Endothelial cell of umbilical vein (primary cell): ENCODE data around the gene NDUFA1. TPM values are rescaled to one million over a fixed set of nuclear protein-coding genes. Genes with fewer than 3 reads are reported as not detected.

ENCODE experiments used
- BruUV-seq: library from RNA; stranded (reverse); fragments of 400-500 nt; replicated peaks from 2 replicates; lab custom pipeline; 2021; lab: Mats Ljungman, UMichigan
- CTCF ChIA-PET: fragments of 300-600, 350-600 bp; sonication (Branson Sonifier 250); formaldehyde crosslinking; loops from one replicate; lab custom pipeline; 2021; ENCODE audit warnings: antibody characterized with exemption, inconsistent platforms; lab: Charles Lee
- POLR2A ChIA-PET: fragments of 300-600, 350-600 bp; sonication (Branson Sonifier 250); formaldehyde crosslinking; loops from one replicate; lab custom pipeline; 2021; ENCODE audit warnings: antibody characterized with exemption, inconsistent platforms; lab: Charles Lee
- DNase-seq: peaks from one replicate; pipeline ENCODE4 v3.0.0-alpha.2; 2011; ENCODE audit warnings: low read depth, low spot score
- FAIRE-seq: peaks from 2 replicates; lab custom pipeline; 2011; peaks lifted over from hg19 to GRCh38; lab: Jason Lieb, UNC
- H2AFZ ChIP-seq: 2 replicates; pipeline ENCODE4 v1.6.0; 2012; ENCODE audit warnings: low read depth, low read length, control low read depth, inconsistent platforms
- H3K27ac ChIP-seq: 2 replicates; pipeline ENCODE4 v1.5.1; 2011; ENCODE audit warnings: low read depth, mild to moderate bottlenecking, control low read depth, low read length, moderate library complexity; ENCODE audit not compliant: insufficient read depth
- H3K27me3 ChIP-seq, 2 experiments: 2 replicates each; pipeline versions ENCODE4 v1.6.0 to v1.6.1; 2011; ENCODE audit warnings: low read length in 2 of 2, mixed read lengths in 1 of 2; ENCODE audit not compliant: control insufficient read depth in 2 of 2, insufficient read depth in 2 of 2
- H3K36me3 ChIP-seq, 2 experiments: 2 replicates in 1 of 2; 3 replicates in 1 of 2; pipeline ENCODE4 v1.5.1; 2011; ENCODE audit warnings: low read length in 2 of 2, mild to moderate bottlenecking in 1 of 2, moderate library complexity in 1 of 2; ENCODE audit not compliant: control insufficient read depth in 2 of 2, insufficient read depth in 2 of 2; ENCODE audit errors: extremely low read depth in 1 of 2
- H3K4me1 ChIP-seq: 3 replicates; pipeline ENCODE4 v1.5.1; 2011; ENCODE audit warnings: mild to moderate bottlenecking, low read length; ENCODE audit not compliant: control insufficient read depth, insufficient read depth; ENCODE audit errors: extremely low read depth
- H3K4me2 ChIP-seq: 2 replicates; pipeline ENCODE4 v1.6.1; 2011; ENCODE audit warnings: low read length, control low read depth, mixed read lengths; ENCODE audit not compliant: insufficient read depth
- H3K4me3 ChIP-seq, 3 experiments: fragments of 200-600 bp in 1 of 3; sonication (generic), shearing (Covaris generic) in 1 of 3; replicated peaks in 1 of 3; 2 replicates each; pipeline ENCODE4 v1.5.1; 2011 to 2016; ENCODE audit warnings: control low read depth in 3 of 3, low read length in 3 of 3, mild to moderate bottlenecking in 2 of 3, inconsistent platforms in 1 of 3, low read depth in 1 of 3, moderate library complexity in 1 of 3; ENCODE audit not compliant: insufficient read depth in 1 of 3
- H3K79me2 ChIP-seq: 2 replicates; pipeline ENCODE4 v1.6.0; 2012; ENCODE audit warnings: low read length, inconsistent platforms; ENCODE audit not compliant: control insufficient read depth, insufficient read depth
- H3K9ac ChIP-seq: replicated peaks from 2 replicates; pipeline ENCODE3; 2011; ENCODE audit warnings: low read length, control low read depth; ENCODE audit not compliant: insufficient read depth; ENCODE audit errors: extremely low read depth
- H3K9me1 ChIP-seq: replicated peaks from 3 replicates; pipeline ENCODE4 v1.6.0; 2011; ENCODE audit warnings: mild to moderate bottlenecking, low read length; ENCODE audit not compliant: control insufficient read depth, insufficient read depth; ENCODE audit errors: extremely low read depth
- H3K9me3 ChIP-seq: replicated peaks from 2 replicates; pipeline ENCODE4 v1.5.1; 2012; ENCODE audit warnings: low read length, inconsistent platforms; ENCODE audit not compliant: control insufficient read depth, insufficient read depth
- H4K20me1 ChIP-seq: replicated peaks from 2 replicates; pipeline ENCODE3; 2011; ENCODE audit warnings: mild to moderate bottlenecking, low read length; ENCODE audit not compliant: control insufficient read depth, insufficient read depth; ENCODE audit errors: extremely low read depth
- EZH2 ChIP-seq: IDR thresholded peaks from 2 replicates; pipeline ENCODE4 v1.6.1; 2012; ENCODE audit warnings: borderline replicate concordance, low read depth, mild to moderate bottlenecking, moderate library complexity, low read length, inconsistent platforms; ENCODE audit not compliant: severe bottlenecking
- FOS ChIP-seq: IDR thresholded peaks from 2 replicates; pipeline ENCODE4 v1.6.1; 2011; ENCODE audit warnings: mild to moderate bottlenecking, low read length, moderate library complexity, borderline replicate concordance; ENCODE audit not compliant: insufficient read depth
- GATA2 ChIP-seq: IDR thresholded peaks from 2 replicates; pipeline ENCODE4 v1.7.0; 2011; ENCODE audit warnings: low read depth, mild to moderate bottlenecking, moderate library complexity, mixed read lengths, low read length; ENCODE audit not compliant: insufficient read length, insufficient read depth
- JUN ChIP-seq: IDR thresholded peaks from 2 replicates; pipeline ENCODE4 v1.6.1; 2011; ENCODE audit warnings: borderline replicate concordance, low read depth; ENCODE audit not compliant: insufficient read length, insufficient read depth
- MYC ChIP-seq: IDR thresholded peaks from one replicate; pipeline ENCODE4 v1.6.1; 2011; ENCODE audit warnings: mild to moderate bottlenecking, low read depth, low read length
- POLR2A ChIP-seq: IDR thresholded peaks from 2 replicates; pipeline ENCODE4 v1.6.1; 2012; ENCODE audit warnings: low read depth, mild to moderate bottlenecking, control low read depth, low read length
- POLR2AphosphoS5 ChIP-seq: IDR thresholded peaks from 2 replicates; pipeline ENCODE4 v1.6.1; 2012; ENCODE audit warnings: low read depth, mild to moderate bottlenecking, control low read depth, low read length, moderate library complexity; ENCODE audit not compliant: insufficient read depth
- dilution Hi-C: fragments of 300-500 bp; cut with MboI; formaldehyde crosslinking; loops from one replicate; pipeline ENCODE4 v1.15.0; 2019; ENCODE audit warnings: low sequenced_read_pairs; ENCODE audit not compliant: extremely low pct_ligation_motif_present
- intact Hi-C: fragments of 100-400 bp; cut with micrococcal nuclease; formaldehyde crosslinking; loops from one replicate; pipeline ENCODE4 v1.10.0; 2022
- polyA plus RNA-seq, 4 experiments: library from polyadenylated mRNA; depleted of rRNA in 3 of 4; stranded (reverse) in 3 of 4; unstranded in 1 of 4; fragments of >200 nt; gene quantifications; 2 replicates each; pipeline versions ENCODE4 v1.2.1 to v1.2.3, GENCODE V29; 2011 to 2012; ENCODE audit warnings: missing spikeins in 1 of 4
- total RNA-seq: library from RNA; stranded (reverse); gene quantifications from 2 replicates; pipeline ENCODE4 v1.2.3, GENCODE V29; 2021
- TF ChIP-seq, protein P1 (sequence below), 2 donors: IDR thresholded peaks; 1 replicate in 1 of 2; 2 replicates in 1 of 2; pipeline ENCODE4 v1.5.1; 2011; ENCODE audit warnings: low read length in 2 of 2, mild to moderate bottlenecking in 2 of 2, moderate library complexity in 2 of 2, control low read depth in 1 of 2, inconsistent platforms in 1 of 2, low read depth in 1 of 2; ENCODE audit not compliant: insufficient read depth in 1 of 2; ENCODE audit errors: extremely low read depth in 1 of 2
- TF ChIP-seq, protein P2 (sequence below): IDR thresholded peaks from 2 replicates; pipeline ENCODE4 v1.6.1; 2011; ENCODE audit not compliant: insufficient read depth, insufficient read length

NDUFA1 gene
- total and polyA plus RNA-seq, 2 donors (not counting 3 experiments of a cell fraction or from before 2014, with no cell fraction given), result 89.9 to 93.4 TPM

DNA sequence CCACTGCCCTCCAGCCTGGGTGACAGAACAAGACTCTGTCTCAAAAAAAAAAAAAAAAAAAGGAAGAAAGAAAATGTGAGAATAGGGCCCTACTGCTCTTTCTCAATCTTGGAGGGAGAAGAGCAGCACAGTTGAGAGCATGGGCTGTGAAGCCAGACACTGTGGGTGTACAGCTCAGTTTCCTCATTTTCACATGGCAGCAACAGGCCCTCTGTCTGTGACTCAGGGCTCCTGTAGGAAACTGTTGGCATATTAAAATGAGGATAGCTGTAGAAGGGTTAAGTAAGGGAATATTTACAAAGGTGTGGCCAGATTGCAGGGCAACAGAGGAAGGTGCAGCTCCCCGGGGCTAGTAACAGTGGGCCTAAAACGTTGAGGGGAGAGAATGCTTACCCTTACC lies 27.5 kb downstream of the NDUFA1 start:
- Histone ChIP-seq H3K4me1 (no peaks in the 10 kb centered on the region), H3K79me2 (no peaks in the 10 kb centered on the region), H4K20me1 (no peaks in the 10 kb centered on the region), H3K9ac (no peak overlapping the region), H3K4me3 (no peak overlapping the region), H3K27ac (no peak overlapping the region), H3K9me1 (no peaks in the 10 kb centered on the region), H3K9me3 (no peaks in the 10 kb centered on the region), H3K27me3 (peaks cover 0 to 2% of the 10 kb centered on the region in 2 experiments), H2AFZ (no peak overlapping the region), H3K4me2 (no peak overlapping the region), H3K36me3 (no peaks in the 10 kb centered on the region)
- CTCF ChIA-PET, result no interaction called here
- intact Hi-C loops, result no loop called here
- FAIRE-seq, result no peak
- dilution Hi-C loops, result no loop called here
- no peak for DNase-seq
- BruUV-seq, result no TSS peak
- POLR2A ChIA-PET, result no interaction called here
- TF ChIP-seq, protein P1, sequence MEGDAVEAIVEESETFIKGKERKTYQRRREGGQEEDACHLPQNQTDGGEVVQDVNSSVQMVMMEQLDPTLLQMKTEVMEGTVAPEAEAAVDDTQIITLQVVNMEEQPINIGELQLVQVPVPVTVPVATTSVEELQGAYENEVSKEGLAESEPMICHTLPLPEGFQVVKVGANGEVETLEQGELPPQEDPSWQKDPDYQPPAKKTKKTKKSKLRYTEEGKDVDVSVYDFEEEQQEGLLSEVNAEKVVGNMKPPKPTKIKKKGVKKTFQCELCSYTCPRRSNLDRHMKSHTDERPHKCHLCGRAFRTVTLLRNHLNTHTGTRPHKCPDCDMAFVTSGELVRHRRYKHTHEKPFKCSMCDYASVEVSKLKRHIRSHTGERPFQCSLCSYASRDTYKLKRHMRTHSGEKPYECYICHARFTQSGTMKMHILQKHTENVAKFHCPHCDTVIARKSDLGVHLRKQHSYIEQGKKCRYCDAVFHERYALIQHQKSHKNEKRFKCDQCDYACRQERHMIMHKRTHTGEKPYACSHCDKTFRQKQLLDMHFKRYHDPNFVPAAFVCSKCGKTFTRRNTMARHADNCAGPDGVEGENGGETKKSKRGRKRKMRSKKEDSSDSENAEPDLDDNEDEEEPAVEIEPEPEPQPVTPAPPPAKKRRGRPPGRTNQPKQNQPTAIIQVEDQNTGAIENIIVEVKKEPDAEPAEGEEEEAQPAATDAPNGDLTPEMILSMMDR (IDR thresholded peaks at IDR 0.05; ENCODE audit: extremely low read depth in 1 of 2, insufficient read depth in 1 of 2, low read depth in 1 of 2, low read length in 2 of 2), result no peak
- no peak for TF ChIP-seq FOS
- TF ChIP-seq, protein P2, sequence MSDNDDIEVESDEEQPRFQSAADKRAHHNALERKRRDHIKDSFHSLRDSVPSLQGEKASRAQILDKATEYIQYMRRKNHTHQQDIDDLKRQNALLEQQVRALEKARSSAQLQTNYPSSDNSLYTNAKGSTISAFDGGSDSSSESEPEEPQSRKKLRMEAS, result no peak
- no peak for TF ChIP-seq MYC
- TF ChIP-seq GATA2, result no peak
- TF ChIP-seq POLR2A, result no peak
- TF ChIP-seq EZH2, result no peak
- TF ChIP-seq POLR2AphosphoS5, result no peak
- TF ChIP-seq JUN, result no peak
